Immature natural killer cell (primary cell): Measurements from ENCODE around the gene LRRC75A. TPM values are rescaled to one million over a fixed set of nuclear protein-coding genes. Genes with fewer than 3 reads are reported as not detected.
"Not testable (repeated sequence)": the region's sequence is repeated elsewhere in the genome, so short reads cannot be mapped to it uniquely, and the experiment has no call there.

Source experiments
- DNase-seq, 3 donors: peaks; one replicate each; pipeline ENCODE4 v3.0.0; 2022; ENCODE audit warnings: mixed read lengths in 1 of 3
- H3K27ac Mint-ChIP-seq, 6 donors: one replicate each; pipeline ENCODE4 v1.8.0; 2020; ENCODE audit warnings: mixed read lengths in 6 of 6, mild to moderate bottlenecking in 5 of 6, inconsistent platforms in 4 of 6, moderate library complexity in 3 of 6
- H3K27me3 Mint-ChIP-seq, 3 donors: one replicate each; pipeline ENCODE4 v1.8.0; 2020 to 2021; ENCODE audit warnings: low read depth in 3 of 3, mild to moderate bottlenecking in 3 of 3, mixed read lengths in 3 of 3, moderate library complexity in 3 of 3, inconsistent platforms in 1 of 3
- H3K36me3 Mint-ChIP-seq, 3 donors: one replicate each; pipeline ENCODE4 v1.8.0; 2020; ENCODE audit warnings: mixed read lengths in 3 of 3, inconsistent platforms in 2 of 3, mild to moderate bottlenecking in 2 of 3
- H3K4me1 Mint-ChIP-seq, 2 donors: one replicate each; pipeline ENCODE4 v1.8.0; 2020; ENCODE audit warnings: inconsistent platforms in 2 of 2, mild to moderate bottlenecking in 2 of 2, mixed read lengths in 2 of 2, moderate library complexity in 1 of 2
- H3K4me3 Mint-ChIP-seq, 5 donors: one replicate each; pipeline ENCODE4 v1.8.0; 2020; ENCODE audit warnings: mild to moderate bottlenecking in 5 of 5, mixed read lengths in 5 of 5, inconsistent platforms in 3 of 5, moderate library complexity in 3 of 5
- H3K9me3 Mint-ChIP-seq, 6 donors: one replicate each; pipeline ENCODE4 v1.8.0; 2020; ENCODE audit warnings: mild to moderate bottlenecking in 6 of 6, mixed read lengths in 6 of 6, inconsistent platforms in 4 of 6, moderate library complexity in 3 of 6
- polyA plus RNA-seq, 3 donors: library from polyadenylated mRNA; unstranded; fragments of 300-500 nt; fragmentation: Illumina TruSeq; gene quantifications; one replicate each; pipeline ENCODE4 v1.2.3, GENCODE V29; 2021

The LRRC75A gene
- polyA plus RNA-seq, 3 donors from 2014 or later = 0.93 to 2.1 (median 1.3) TPM

GRCh38 chr17:16398270-16399267 is 93.4 kb downstream of the LRRC75A start:
- no peak overlapping the region for H3K4me3 Mint-ChIP-seq
- DNase-seq = no peak

GRCh38 chr17:16396693-16397092 is 95.3 kb downstream of the LRRC75A start:
- not testable (repeated sequence) for H3K4me3 Mint-ChIP-seq, H3K27ac Mint-ChIP-seq, H3K36me3 Mint-ChIP-seq, H3K4me1 Mint-ChIP-seq, DNase-seq, H3K9me3 Mint-ChIP-seq, H3K27me3 Mint-ChIP-seq

More at GRCh38 chr17:16398270-16399267, 93.4 kb downstream of the LRRC75A start:
- H3K27me3 Mint-ChIP-seq = peaks cover 2 to 5% (median 3%) of the 10 kb centered on the region in 3 donors
- no peaks in the 10 kb centered on the region for H3K4me1 Mint-ChIP-seq
- peaks cover 0 to 2% (median 0%) of the 10 kb centered on the region in 6 donors for H3K9me3 Mint-ChIP-seq
- no peak overlapping the region for H3K27ac Mint-ChIP-seq
- peaks cover 0 to 3% (median 0%) of the 10 kb centered on the region in 3 donors for H3K36me3 Mint-ChIP-seq

- H3K36me3 Mint-ChIP-seq, H3K4me3 Mint-ChIP-seq: not testable (repeated sequence)
These were observed 96.1 kb downstream of the LRRC75A start for GRCh38 chr17:16395887-16396286.

DNA sequence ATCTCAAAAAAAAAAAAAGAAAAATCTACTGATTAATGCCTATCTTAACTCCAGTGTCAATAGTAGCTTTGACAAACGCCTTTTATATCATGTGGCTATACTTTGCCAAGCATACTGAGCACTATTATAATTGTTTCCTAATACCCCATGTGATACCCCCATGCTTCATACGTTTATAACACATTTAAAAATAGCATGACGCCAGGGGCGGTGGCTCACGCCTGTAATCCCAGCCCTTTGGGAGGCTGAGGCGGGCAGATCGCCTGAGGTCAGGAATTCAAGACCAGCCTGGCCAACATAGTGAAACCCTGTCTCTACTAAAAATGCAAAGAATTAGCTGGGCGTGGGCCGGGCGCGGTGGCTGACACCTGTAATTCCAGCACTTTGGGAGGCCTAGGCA is 99.5 kb downstream of the LRRC75A start:
- H3K4me3 Mint-ChIP-seq, H3K9me3 Mint-ChIP-seq, H3K4me1 Mint-ChIP-seq, H3K27ac Mint-ChIP-seq, H3K27me3 Mint-ChIP-seq, DNase-seq, H3K36me3 Mint-ChIP-seq: not testable (repeated sequence)

More at GRCh38 chr17:16395887-16396286, 96.1 kb downstream of the LRRC75A start:
- H3K4me1 Mint-ChIP-seq, H3K9me3 Mint-ChIP-seq, H3K27ac Mint-ChIP-seq, DNase-seq, H3K27me3 Mint-ChIP-seq: not testable (repeated sequence)

Other genes with a start within 250 kb of the LRRC75A start
- 10 to 100 TPM; 14.2 to 28.1 (median 23.1) TPM for gene CENPV, start 138.7 kb downstream of the LRRC75A start, polyA plus RNA-seq
- gene UBB, start 111.1 kb downstream of the LRRC75A start, polyA plus RNA-seq = 1,000 to 10,000 TPM; 3,354 to 4,873 (median 3,832) TPM
- 100 to 1,000 TPM; 151 to 206 (median 202) TPM for gene TRPV2, start 76.6 kb downstream of the LRRC75A start, polyA plus RNA-seq
- gene ZNF287, start 77.0 kb upstream of the LRRC75A start, polyA plus RNA-seq = 10 to 100 TPM in 1 of 3 donors, 1 to 10 TPM in 2; 9.3 to 10.8 (median 9.5) TPM
- 1 to 10 TPM in 2 of 3 donors, under 1 TPM in 1; 0.68 to 4.3 (median 3.9) TPM for gene ZNF624, start 161.7 kb upstream of the LRRC75A start, polyA plus RNA-seq
- under 1 TPM in 2 of 3 donors, not detected in 1; 0.12 to 0.74 TPM for gene CCDC144A, start 198.0 kb upstream of the LRRC75A start, polyA plus RNA-seq